HepG2 (cell line): ENCODE results near the gene ZNF223. TPM values are rescaled to one million over a fixed set of nuclear protein-coding genes. Genes with fewer than 3 reads are reported as not detected.

Experiments used
- CBX2 ChIP-seq, 2 experiments: fragments of 200-600 bp in 1 of 2; sonication (generic); formaldehyde crosslinking in 1 of 2; IDR thresholded peaks; 2 replicates each; pipeline versions ENCODE4 v1.7.0 to v1.8.1; 2018 to 2022; ENCODE audit warnings: low read depth in 2 of 2, low read length in 1 of 2, mild to moderate bottlenecking in 1 of 2, missing genetic modification reagents in 1 of 2
- CEBPG ChIP-seq: IDR thresholded peaks from 2 replicates; pipeline ENCODE4 v1.6.1; 2016
- ETV6 ChIP-seq: sonication (generic); formaldehyde crosslinking; conservative IDR thresholded peaks from 2 replicates; pipeline ENCODE4 v1.4.0; 2020; ENCODE audit warnings: missing genetic modification reagents
- HNF4G ChIP-seq, 2 experiments: sonication (generic) in 1 of 2; formaldehyde crosslinking in 1 of 2; IDR thresholded peaks; 2 replicates each; pipeline versions ENCODE4 v1.4.0 to v1.6.1; 2011 to 2020; ENCODE audit warnings: borderline replicate concordance in 2 of 2, low read depth in 2 of 2, mild to moderate bottlenecking in 2 of 2, low read length in 1 of 2, missing genetic modification reagents in 1 of 2, moderate library complexity in 1 of 2
- NBN ChIP-seq: fragments of 450-650 bp; conservative IDR thresholded peaks from 2 replicates; pipeline ENCODE4 v1.6.1; 2017
- NFKBIZ ChIP-seq: IDR thresholded peaks from 2 replicates; pipeline ENCODE4 v1.6.1; 2018; ENCODE audit warnings: missing genetic modification reagents, missing compliant biosample characterization
- NFRKB ChIP-seq: fragments of 450-650 bp; IDR thresholded peaks from 2 replicates; pipeline ENCODE4 v1.6.1; 2017
- RBAK ChIP-seq: sonication (generic); formaldehyde crosslinking; IDR thresholded peaks from 2 replicates; pipeline ENCODE4 v1.5.1; 2020; ENCODE audit warnings: mild to moderate bottlenecking, missing genetic modification reagents
- SKI ChIP-seq: fragments of 450-650 bp; IDR thresholded peaks from one replicate; pipeline ENCODE4 v1.6.1; 2018; ENCODE audit warnings: mild to moderate bottlenecking; ENCODE audit not compliant: partially characterized antibody
- SMARCE1 ChIP-seq: fragments of 450-650 bp; IDR thresholded peaks from 2 replicates; pipeline ENCODE4 v1.6.1; 2017; ENCODE audit warnings: borderline replicate concordance
- SP4 ChIP-seq: sonication (generic); formaldehyde crosslinking; IDR thresholded peaks from 2 replicates; pipeline ENCODE4 v1.8.1; 2023; ENCODE audit warnings: mild to moderate bottlenecking, missing genetic modification reagents
- SSRP1 ChIP-seq: IDR thresholded peaks from 2 replicates; pipeline ENCODE4 v1.6.1; 2016; ENCODE audit warnings: control low read depth
- YY1 ChIP-seq: IDR thresholded peaks from 2 replicates; pipeline ENCODE4 v1.6.1; 2011; ENCODE audit warnings: low read length, low read depth, moderate library complexity, mild to moderate bottlenecking; ENCODE audit not compliant: insufficient read depth, insufficient replicate concordance
- ZFP36 ChIP-seq: fragments of 150-350 bp; IDR thresholded peaks from 2 replicates; pipeline ENCODE4 v1.6.1; 2018; ENCODE audit warnings: borderline replicate concordance, low read length, low read depth; ENCODE audit not compliant: partially characterized antibody
- ZFP90 ChIP-seq: sonication (generic); formaldehyde crosslinking; IDR thresholded peaks from 2 replicates; pipeline ENCODE4 v1.8.0; 2022; ENCODE audit warnings: missing genetic modification reagents, mild to moderate bottlenecking, inconsistent platforms, borderline replicate concordance
- ZFP91 ChIP-seq: sonication (generic); formaldehyde crosslinking; IDR thresholded peaks from 2 replicates; pipeline ENCODE4 v1.9.0; 2022; ENCODE audit warnings: missing genetic modification reagents, mild to moderate bottlenecking, borderline replicate concordance
- ZKSCAN1 ChIP-seq: fragments of 150-350 bp; IDR thresholded peaks from 2 replicates; pipeline ENCODE4 v1.6.1; 2014; ENCODE audit warnings: low read length
- ZSCAN25 ChIP-seq: sonication (generic); formaldehyde crosslinking; IDR thresholded peaks from 2 replicates; pipeline ENCODE4 v1.8.0; 2022; ENCODE audit warnings: mild to moderate bottlenecking, missing genetic modification reagents
- polyA plus RNA-seq, 8 experiments: library from polyadenylated mRNA; depleted of rRNA in 3 of 8; stranded (reverse) in 7 of 8; unstranded in 1 of 8; fragments of >200 nt; fragmentation: Illumina TruSeq in 4 of 8; extraction: Trizol in 4 of 8; gene quantifications; 2 replicates each; pipeline versions ENCODE4 v1.2.1 to v1.2.3, GENCODE V29; 2011 to 2016; ENCODE audit warnings: low read depth in 4 of 8, missing spikeins in 1 of 8, mixed read lengths in 1 of 8; ENCODE audit not compliant: insufficient read depth in 1 of 8
- total RNA-seq, 5 experiments: library from RNA; depleted of rRNA; stranded (reverse); fragments of >200 nt; fragmentation: Illumina TruSeq; extraction: Trizol; gene quantifications; 2 replicates each; pipeline ENCODE4 v1.2.3, GENCODE V29; 2016; ENCODE audit warnings: low read depth in 1 of 5
- TF ChIP-seq, protein P1 (sequence below): sonication (generic); formaldehyde crosslinking; IDR thresholded peaks from 2 replicates; pipeline ENCODE4 v1.4.0; 2020; ENCODE audit warnings: mild to moderate bottlenecking, missing genetic modification reagents
- TF ChIP-seq, protein P2 (sequence below): sonication (generic); formaldehyde crosslinking; IDR thresholded peaks from 2 replicates; pipeline ENCODE4 v1.4.0; 2020; ENCODE audit warnings: missing genetic modification reagents, borderline replicate concordance
- TF ChIP-seq, protein P3 (sequence below): sonication (generic); formaldehyde crosslinking; IDR thresholded peaks from 2 replicates; pipeline ENCODE4 v1.5.0; 2020; ENCODE audit warnings: mild to moderate bottlenecking, low read depth, missing genetic modification reagents, borderline replicate concordance

Gene ZNF223
- total and polyA plus RNA-seq, 2 of the 13 experiments (the other 11 are each of a cell fraction or from before 2014, with no cell fraction given) = 2.0 to 4.8 TPM

GRCh38 chr19:44071824-44072542 is 20.1 kb downstream of the ZNF223 start, which contains the start of gene ZNF284 (continued):
- TF ChIP-seq ZFP91 (CRISPR knock-in tag) (peak; percentile 69; the same call in 1 of the 2 replicates), CBX2 (IDR thresholded peaks at IDR 0.05; ENCODE audit: low read depth, low read length) (no peak), CBX2 (CRISPR knock-in tag; IDR thresholded peaks at IDR 0.05; ENCODE audit: low read depth) (no peak), SP4 (CRISPR knock-in tag) (no peak), HNF4G (IDR thresholded peaks at IDR 0.05; ENCODE audit: borderline replicate concordance, low read depth, low read length) (no peak), HNF4G (CRISPR knock-in tag; IDR thresholded peaks at IDR 0.05; ENCODE audit: borderline replicate concordance, low read depth) (no peak), YY1 (no peak), ETV6 (CRISPR knock-in tag) (0 out of 2 replicates have a peak, but pooled peaks have one; percentile 47), SKI (no peak), NFRKB (no peak), ZFP90 (no peak; the same call in 1 of the 2 replicates), ZFP36 (no peak), NBN (no peak), SMARCE1 (no peak), ZKSCAN1 (no peak), CEBPG (CRISPR knock-in tag) (no peak), RBAK (CRISPR knock-in tag) (no peak), NFKBIZ (no peak; the same call in 1 of the 2 replicates), SSRP1 (no peak), ZSCAN25 (CRISPR knock-in tag) (no peak; the same call in 1 of the 2 replicates)
- TF ChIP-seq, protein P1, sequence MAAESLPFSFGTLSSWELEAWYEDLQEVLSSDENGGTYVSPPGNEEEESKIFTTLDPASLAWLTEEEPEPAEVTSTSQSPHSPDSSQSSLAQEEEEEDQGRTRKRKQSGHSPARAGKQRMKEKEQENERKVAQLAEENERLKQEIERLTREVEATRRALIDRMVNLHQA = no peak
- TF ChIP-seq, protein P2, sequence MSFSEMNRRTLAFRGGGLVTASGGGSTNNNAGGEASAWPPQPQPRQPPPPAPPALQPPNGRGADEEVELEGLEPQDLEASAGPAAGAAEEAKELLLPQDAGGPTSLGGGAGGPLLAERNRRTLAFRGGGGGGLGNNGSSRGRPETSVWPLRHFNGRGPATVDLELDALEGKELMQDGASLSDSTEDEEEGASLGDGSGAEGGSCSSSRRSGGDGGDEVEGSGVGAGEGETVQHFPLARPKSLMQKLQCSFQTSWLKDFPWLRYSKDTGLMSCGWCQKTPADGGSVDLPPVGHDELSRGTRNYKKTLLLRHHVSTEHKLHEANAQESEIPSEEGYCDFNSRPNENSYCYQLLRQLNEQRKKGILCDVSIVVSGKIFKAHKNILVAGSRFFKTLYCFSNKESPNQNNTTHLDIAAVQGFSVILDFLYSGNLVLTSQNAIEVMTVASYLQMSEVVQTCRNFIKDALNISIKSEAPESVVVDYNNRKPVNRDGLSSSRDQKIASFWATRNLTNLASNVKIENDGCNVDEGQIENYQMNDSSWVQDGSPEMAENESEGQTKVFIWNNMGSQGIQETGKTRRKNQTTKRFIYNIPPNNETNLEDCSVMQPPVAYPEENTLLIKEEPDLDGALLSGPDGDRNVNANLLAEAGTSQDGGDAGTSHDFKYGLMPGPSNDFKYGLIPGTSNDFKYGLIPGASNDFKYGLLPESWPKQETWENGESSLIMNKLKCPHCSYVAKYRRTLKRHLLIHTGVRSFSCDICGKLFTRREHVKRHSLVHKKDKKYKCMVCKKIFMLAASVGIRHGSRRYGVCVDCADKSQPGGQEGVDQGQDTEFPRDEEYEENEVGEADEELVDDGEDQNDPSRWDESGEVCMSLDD = no peak
- TF ChIP-seq, protein P3, sequence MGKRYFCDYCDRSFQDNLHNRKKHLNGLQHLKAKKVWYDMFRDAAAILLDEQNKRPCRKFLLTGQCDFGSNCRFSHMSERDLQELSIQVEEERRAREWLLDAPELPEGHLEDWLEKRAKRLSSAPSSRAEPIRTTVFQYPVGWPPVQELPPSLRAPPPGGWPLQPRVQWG (CRISPR knock-in tag) = no peak
